ENCODE results near the gene C1orf216.
"Not testable (repeated sequence)": the region's sequence is repeated elsewhere in the genome, so short reads cannot be mapped to it uniquely, and the experiment has no call there.

C1orf216 gene

GRCh38 chr1:35718492-35719336 is at the start of gene C1orf216:
TSS of gene C1orf216 (minus strand) at chr1:35718884. CDS start at chr1:35716321, 2,563 bp downstream.
- DNase-seq = no peak

GRCh38 chr1:35764283-35764682 is 45.6 kb upstream of the C1orf216 start:
- no peak for DNase-seq

- no peak for DNase-seq
Observed at GRCh38 chr1:35763201-35763600, 44.5 kb upstream of the C1orf216 start.

- no peak for DNase-seq
Observed at GRCh38 chr1:35762141-35762540, 43.5 kb upstream of the C1orf216 start.

- DNase-seq = no peak
Observed at GRCh38 chr1:35756064-35756463, 37.4 kb upstream of the C1orf216 start.

GRCh38 chr1:35753626-35754260 is 35.1 kb upstream of the C1orf216 start:
- no peak for DNase-seq

GRCh38 chr1:35748326-35748725 is 29.6 kb upstream of the C1orf216 start:
- no peak for DNase-seq

- no peak for DNase-seq
Observed at GRCh38 chr1:35745124-35745730, 26.5 kb upstream of the C1orf216 start.

- no peak for DNase-seq
Observed at GRCh38 chr1:35737120-35737519, 18.4 kb upstream of the C1orf216 start.

- no peak for DNase-seq
Observed at GRCh38 chr1:35727434-35728040, 8.9 kb upstream of the C1orf216 start.

- peak; percentile 26 for DNase-seq
Observed at GRCh38 chr1:35726450-35727433, 8.1 kb upstream of the C1orf216 start.

GRCh38 chr1:35725596-35725995 is 6.9 kb upstream of the C1orf216 start:
- DNase-seq = no peak

GRCh38 chr1:35717911-35718476 is 690 bp downstream of the C1orf216 start:
- no peak for DNase-seq

- DNase-seq = peak; percentile 62
Observed at GRCh38 chr1:35715568-35716002, 3.1 kb downstream of the C1orf216 start.

GRCh38 chr1:35714921-35715567 is 3.6 kb downstream of the C1orf216 start:
- DNase-seq = no peak

- DNase-seq = not testable (repeated sequence)
Observed at GRCh38 chr1:35711098-35711497, 7.6 kb downstream of the C1orf216 start.

GRCh38 chr1:35708952-35709351 is 9.7 kb downstream of the C1orf216 start:
- DNase-seq = no peak

- peak; percentile 31 for DNase-seq
Observed at GRCh38 chr1:35708441-35708921, 10.2 kb downstream of the C1orf216 start.

- no peak for DNase-seq
Observed at GRCh38 chr1:35707601-35708440, 10.9 kb downstream of the C1orf216 start.
